Measurements from ENCODE around the gene FEM1C. TPM values are rescaled to one million over a fixed set of nuclear protein-coding genes. Genes with fewer than 3 reads are reported as not detected.
"Not testable (repeated sequence)": the region's sequence is repeated elsewhere in the genome, so short reads cannot be mapped to it uniquely, and the experiment has no call there.

The FEM1C gene
- total RNA-seq, 1 donor from 2014 or later = 11.8 TPM

DNA sequence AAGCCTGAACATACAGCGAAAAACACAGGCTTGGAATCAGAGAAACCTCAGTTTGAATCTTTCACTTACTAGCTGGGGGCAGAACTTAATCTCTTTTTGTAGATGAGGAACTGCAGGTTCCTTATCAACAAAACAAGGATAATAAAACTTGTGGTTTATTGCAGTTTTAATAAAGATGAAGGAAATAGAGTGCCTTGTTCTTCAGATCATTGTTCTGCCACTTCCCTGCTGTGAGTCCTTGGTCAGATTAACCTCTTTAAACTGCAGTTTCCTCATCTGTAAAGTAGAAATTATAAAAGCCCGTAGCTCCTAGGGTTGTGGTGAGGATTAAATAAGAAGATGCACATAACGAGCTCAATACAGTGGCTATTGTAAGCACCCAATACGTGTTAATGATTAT, 57.4 kb downstream of the FEM1C start:
- no peak for DNase-seq (ENCODE audit: low read depth)
- no peaks in the 10 kb centered on the region for H3K27me3 ChIP-seq (ENCODE audit: control insufficient read depth, insufficient read depth, low read length)
- no peak overlapping the region for H3K4me3 ChIP-seq (ENCODE audit: low read depth, low read length)
- TF ChIP-seq, protein P1, sequence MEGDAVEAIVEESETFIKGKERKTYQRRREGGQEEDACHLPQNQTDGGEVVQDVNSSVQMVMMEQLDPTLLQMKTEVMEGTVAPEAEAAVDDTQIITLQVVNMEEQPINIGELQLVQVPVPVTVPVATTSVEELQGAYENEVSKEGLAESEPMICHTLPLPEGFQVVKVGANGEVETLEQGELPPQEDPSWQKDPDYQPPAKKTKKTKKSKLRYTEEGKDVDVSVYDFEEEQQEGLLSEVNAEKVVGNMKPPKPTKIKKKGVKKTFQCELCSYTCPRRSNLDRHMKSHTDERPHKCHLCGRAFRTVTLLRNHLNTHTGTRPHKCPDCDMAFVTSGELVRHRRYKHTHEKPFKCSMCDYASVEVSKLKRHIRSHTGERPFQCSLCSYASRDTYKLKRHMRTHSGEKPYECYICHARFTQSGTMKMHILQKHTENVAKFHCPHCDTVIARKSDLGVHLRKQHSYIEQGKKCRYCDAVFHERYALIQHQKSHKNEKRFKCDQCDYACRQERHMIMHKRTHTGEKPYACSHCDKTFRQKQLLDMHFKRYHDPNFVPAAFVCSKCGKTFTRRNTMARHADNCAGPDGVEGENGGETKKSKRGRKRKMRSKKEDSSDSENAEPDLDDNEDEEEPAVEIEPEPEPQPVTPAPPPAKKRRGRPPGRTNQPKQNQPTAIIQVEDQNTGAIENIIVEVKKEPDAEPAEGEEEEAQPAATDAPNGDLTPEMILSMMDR (IDR thresholded peaks at IDR 0.05; ENCODE audit: insufficient read depth, low read length, severe bottlenecking) = no peak
- no peaks in the 10 kb centered on the region for H3K36me3 ChIP-seq (ENCODE audit: control insufficient read depth, insufficient read depth, low read length)
- no peak for FAIRE-seq

DNA sequence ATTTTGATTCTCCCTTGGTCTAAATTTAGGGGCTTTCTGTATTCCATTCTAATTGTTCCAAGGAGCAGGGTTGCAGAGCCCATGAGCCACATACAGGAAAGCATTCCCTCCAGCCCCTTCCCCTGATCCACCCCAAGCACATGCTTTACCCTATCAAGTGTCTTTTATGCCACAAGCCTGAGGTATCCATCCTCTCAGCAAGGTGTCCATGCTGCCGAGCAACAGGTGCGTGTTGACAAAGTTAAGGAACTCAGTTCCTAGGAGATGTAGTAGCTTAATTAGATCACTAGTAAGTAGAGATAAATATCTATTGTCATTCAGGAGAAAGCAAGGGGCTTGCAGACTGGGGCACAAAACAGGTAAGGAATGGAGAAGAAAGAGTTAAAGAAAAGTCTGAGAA, 57.8 kb downstream of the FEM1C start:
- no peak for FAIRE-seq

DNA sequence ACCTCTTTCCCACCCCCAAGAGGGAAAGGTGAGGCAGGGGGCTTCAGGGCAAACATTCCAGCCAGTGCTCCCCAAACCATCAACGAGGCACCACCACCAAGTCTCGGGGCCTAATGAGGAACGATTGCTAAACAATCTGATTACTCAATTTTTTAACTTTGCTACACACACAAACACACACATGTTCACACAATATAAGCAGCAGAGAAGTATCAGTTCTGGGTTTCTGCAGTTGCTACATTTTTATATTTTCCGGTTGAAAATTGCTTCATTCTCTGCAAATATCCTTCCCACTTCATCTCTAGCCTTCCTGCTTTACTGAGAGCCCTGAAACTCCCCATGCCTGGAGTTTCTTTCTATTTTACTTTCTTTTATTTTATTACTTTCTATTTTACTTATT, 60.2 kb downstream of the FEM1C start:
- TF ChIP-seq, protein P1 (IDR thresholded peaks at IDR 0.05; ENCODE audit: insufficient read depth, low read length, severe bottlenecking) = no peak
- Histone ChIP-seq H3K27me3 (ENCODE audit: control insufficient read depth, insufficient read depth, low read length) (peaks cover 2% of the 10 kb centered on the region), H3K36me3 (ENCODE audit: control insufficient read depth, insufficient read depth, low read length) (no peaks in the 10 kb centered on the region), H3K4me3 (ENCODE audit: low read depth, low read length) (no peak overlapping the region)
- DNase-seq (ENCODE audit: low read depth) = no peak
- no peak for FAIRE-seq

More for the DNA sequence above, 57.8 kb downstream of the FEM1C start:
- Histone ChIP-seq H3K4me3 (ENCODE audit: low read depth, low read length) (no peak overlapping the region), H3K27me3 (ENCODE audit: control insufficient read depth, insufficient read depth, low read length) (no peaks in the 10 kb centered on the region), H3K36me3 (ENCODE audit: control insufficient read depth, insufficient read depth, low read length) (no peaks in the 10 kb centered on the region)
- TF ChIP-seq, protein P1 (IDR thresholded peaks at IDR 0.05; ENCODE audit: insufficient read depth, low read length, severe bottlenecking) = no peak
- DNase-seq (ENCODE audit: low read depth) = no peak

DNA sequence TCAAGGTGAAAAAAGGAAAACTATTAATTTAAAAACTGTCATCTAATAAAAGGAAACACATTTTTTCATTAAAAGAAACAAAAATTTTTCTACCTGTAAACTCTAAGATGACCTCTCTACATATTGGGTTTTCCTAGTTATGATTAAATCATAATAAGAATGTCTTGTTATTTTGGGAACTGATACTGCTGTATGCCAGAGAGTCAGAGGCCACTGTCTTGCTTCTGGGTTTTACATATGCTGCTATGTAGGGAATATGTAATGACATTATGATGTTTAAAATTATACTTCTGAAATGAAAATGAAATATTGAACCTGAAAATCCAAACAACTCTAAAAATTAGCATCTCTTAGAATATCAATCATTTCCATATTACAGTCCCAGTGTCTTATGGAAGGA, 63.7 kb downstream of the FEM1C start:
- no peak overlapping the region for H3K4me3 ChIP-seq (ENCODE audit: low read depth, low read length)
- no peaks in the 10 kb centered on the region for H3K36me3 ChIP-seq (ENCODE audit: control insufficient read depth, insufficient read depth, low read length)
- DNase-seq (ENCODE audit: low read depth) = no peak
- TF ChIP-seq, protein P1 (IDR thresholded peaks at IDR 0.05; ENCODE audit: insufficient read depth, low read length, severe bottlenecking) = no peak
- no peak for FAIRE-seq
- H3K27me3 ChIP-seq (ENCODE audit: control insufficient read depth, insufficient read depth, low read length) = peaks cover 2% of the 10 kb centered on the region

DNA sequence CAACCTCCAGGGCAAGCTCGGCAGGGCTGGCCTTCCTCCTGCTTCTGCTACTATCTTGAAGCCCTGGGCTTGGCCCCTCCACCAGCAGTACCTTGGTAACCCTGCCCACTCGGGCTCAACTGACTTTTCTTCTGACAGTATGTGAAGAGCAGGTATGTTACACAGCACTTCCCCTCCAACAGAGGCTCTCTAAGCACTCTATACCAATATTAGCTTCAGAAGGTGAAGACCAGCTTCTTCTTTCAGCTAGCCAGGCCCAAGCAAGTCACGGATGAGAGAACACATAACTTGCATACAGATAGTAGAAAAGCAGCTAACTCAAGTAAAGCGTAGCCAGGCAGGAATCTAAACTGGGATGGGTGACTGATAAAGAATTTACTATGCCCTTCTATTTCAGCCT, 64.3 kb downstream of the FEM1C start:
- FAIRE-seq (peak; percentile 75), DNase-seq (ENCODE audit: low read depth) (no peak)
- TF ChIP-seq, protein P1 (IDR thresholded peaks at IDR 0.05; ENCODE audit: insufficient read depth, low read length, severe bottlenecking) = no peak
- no peak overlapping the region for H3K4me3 ChIP-seq (ENCODE audit: low read depth, low read length)
- no peaks in the 10 kb centered on the region for H3K36me3 ChIP-seq (ENCODE audit: control insufficient read depth, insufficient read depth, low read length)
- peaks cover 2% of the 10 kb centered on the region for H3K27me3 ChIP-seq (ENCODE audit: control insufficient read depth, insufficient read depth, low read length)

DNA sequence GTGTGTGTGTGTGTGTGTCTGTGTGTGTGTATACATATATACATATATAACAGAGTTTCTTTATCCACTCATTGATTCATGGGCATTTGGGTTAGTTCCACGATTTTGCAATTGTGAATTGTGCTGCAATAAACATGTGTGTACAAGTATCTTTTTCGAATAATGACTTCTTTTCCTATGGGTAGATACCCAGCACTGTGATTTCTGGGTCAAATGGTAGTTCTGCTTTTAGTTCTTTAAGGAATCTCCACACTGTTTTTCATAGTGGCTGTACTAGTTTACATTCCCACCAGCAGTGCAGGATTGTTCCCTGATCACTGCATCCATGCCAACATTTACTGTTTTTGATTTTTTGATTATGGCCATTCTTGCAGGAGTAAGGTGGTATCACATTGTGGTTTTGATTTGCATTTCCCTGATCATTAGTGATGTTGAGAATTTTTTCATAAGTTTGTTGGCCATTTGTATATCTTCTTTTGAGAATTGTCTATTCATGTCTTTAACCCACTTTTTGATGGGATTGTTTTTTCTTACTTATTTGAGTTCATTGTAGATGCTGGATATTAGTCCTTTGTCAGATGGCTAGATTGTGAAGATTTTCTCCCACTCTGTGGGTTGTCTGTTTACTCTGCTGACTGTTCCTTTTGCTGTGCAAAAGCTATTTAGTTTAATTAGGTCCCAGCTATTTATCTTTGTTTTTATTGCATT, 65.3 kb downstream of the FEM1C start:
- not testable (repeated sequence) for DNase-seq (ENCODE audit: low read depth); H3K4me3 ChIP-seq (ENCODE audit: low read depth, low read length); FAIRE-seq; H3K36me3 ChIP-seq (ENCODE audit: control insufficient read depth, insufficient read depth, low read length); H3K27me3 ChIP-seq (ENCODE audit: control insufficient read depth, insufficient read depth, low read length)

All from bronchial epithelial cell (primary cell).